Activated CD8-positive, alpha-beta memory T cell treated with anti-CD3 and anti-CD28 coated beads, Interleukin-2, amount 10 ng/mL, durations not matched to agents 7 days and 5 days (primary cell): Measurements from ENCODE around the gene SLX4IP. TPM values are rescaled to one million over a fixed set of nuclear protein-coding genes. Genes with fewer than 3 reads are reported as not detected.
"Not testable (repeated sequence)": the region's sequence is repeated elsewhere in the genome, so short reads cannot be mapped to it uniquely, and the experiment has no call there.

Experiments
- ATAC-seq: fragments of 150-1000 bp; cut with Tn5 transposase; one replicate; pipeline ENCODE4 v1.10.0; 2021; ENCODE audit warnings: moderate library complexity
- CTCF ChIA-PET: fragments of 350-600 bp; sonication (Branson Sonifier 250); formaldehyde crosslinking; loops from one replicate; lab custom pipeline; 2021; ENCODE audit warnings: antibody characterized with exemption; lab: Charles Lee
- DNase-seq: peaks from one replicate; pipeline ENCODE4 v3.0.0-alpha.2; 2020
- H3K27ac Mint-ChIP-seq: one replicate; pipeline ENCODE4 v1.8.0; 2021; ENCODE audit warnings: mild to moderate bottlenecking, mixed read lengths
- H3K27me3 Mint-ChIP-seq: one replicate; pipeline ENCODE4 v1.8.0; 2021; ENCODE audit warnings: mixed read lengths
- H3K36me3 Mint-ChIP-seq: one replicate; pipeline ENCODE4 v1.8.0; 2021; ENCODE audit warnings: mild to moderate bottlenecking, mixed read lengths
- H3K4me1 Mint-ChIP-seq: one replicate; pipeline ENCODE4 v1.8.0; 2021; ENCODE audit warnings: mixed read lengths
- H3K4me3 Mint-ChIP-seq: one replicate; pipeline ENCODE4 v1.8.0; 2021; ENCODE audit warnings: mild to moderate bottlenecking, moderate library complexity, mixed read lengths
- H3K9me3 Mint-ChIP-seq: one replicate; pipeline ENCODE4 v1.8.0; 2022; ENCODE audit warnings: low read depth, mixed read lengths
- total RNA-seq, 2 experiments: library from RNA; stranded (reverse); gene quantifications; one replicate each; pipeline ENCODE4 v1.2.3, GENCODE V29; 2021

Gene SLX4IP
- total RNA-seq, 2 experiments from 2014 or later, result 6.0 to 6.1 TPM

- H3K27ac Mint-ChIP-seq, result no peak overlapping the region
These were observed 138.8 kb downstream of the SLX4IP start for GRCh38 chr20:10573951-10574339.

GRCh38 chr20:10576411-10577090 is 141.4 kb downstream of the SLX4IP start:
- no peaks in the 10 kb centered on the region for H3K9me3 Mint-ChIP-seq
- CTCF ChIA-PET, result no interaction called here
- no peak for DNase-seq
- peaks cover 31% of the 10 kb centered on the region for H3K4me1 Mint-ChIP-seq
- no peak overlapping the region for H3K4me3 Mint-ChIP-seq
- H3K27ac Mint-ChIP-seq, result no peak overlapping the region
- no peaks in the 10 kb centered on the region for H3K27me3 Mint-ChIP-seq
- no peak for ATAC-seq
- H3K36me3 Mint-ChIP-seq, result peaks cover 6% of the 10 kb centered on the region

More at GRCh38 chr20:10573951-10574339, 138.8 kb downstream of the SLX4IP start:
- ATAC-seq, result no peak
- Mint-ChIP-seq H3K4me3 (no peak overlapping the region), H3K9me3 (no peaks in the 10 kb centered on the region), H3K27me3 (no peaks in the 10 kb centered on the region), H3K36me3 (peaks cover 8% of the 10 kb centered on the region), H3K4me1 (peaks cover 31% of the 10 kb centered on the region)
- DNase-seq, result no peak
- CTCF ChIA-PET, result no interaction called here

- Mint-ChIP-seq H3K36me3 (peaks cover 6% of the 10 kb centered on the region), H3K27me3 (no peaks in the 10 kb centered on the region), H3K4me3 (no peak overlapping the region), H3K4me1 (peaks cover 22% of the 10 kb centered on the region), H3K9me3 (no peaks in the 10 kb centered on the region), H3K27ac (no peak overlapping the region)
- CTCF ChIA-PET, result no interaction called here
- ATAC-seq (no peak), DNase-seq (no peak)
These were observed 142.5 kb downstream of the SLX4IP start for GRCh38 chr20:10577648-10578047.

GRCh38 chr20:10578607-10579006 is 143.5 kb downstream of the SLX4IP start:
- Mint-ChIP-seq H3K9me3 (no peaks in the 10 kb centered on the region), H3K4me1 (peaks cover 17% of the 10 kb centered on the region), H3K27me3 (no peaks in the 10 kb centered on the region), H3K27ac (no peak overlapping the region), H3K36me3 (peaks cover 6% of the 10 kb centered on the region), H3K4me3 (no peak overlapping the region)
- peak; percentile 87 for ATAC-seq
- no peak for DNase-seq
- CTCF ChIA-PET, result interaction anchor here (1.3 kb wide), 1 partner anchor 11 kb away, joined by 4 read pairs; no protein-coding TSS in a partner anchor

- no peaks in the 10 kb centered on the region for H3K27me3 Mint-ChIP-seq
- ATAC-seq, result no peak
These were observed 144.8 kb downstream of the SLX4IP start for GRCh38 chr20:10579942-10580341.

GRCh38 chr20:10580700-10581099 is 145.6 kb downstream of the SLX4IP start:
- Mint-ChIP-seq H3K4me3 (no peak overlapping the region), H3K4me1 (peaks cover 17% of the 10 kb centered on the region), H3K27ac (no peak overlapping the region), H3K9me3 (no peaks in the 10 kb centered on the region), H3K27me3 (no peaks in the 10 kb centered on the region), H3K36me3 (peaks cover 2% of the 10 kb centered on the region)
- CTCF ChIA-PET, result no interaction called here
- ATAC-seq (no peak), DNase-seq (no peak)

More at GRCh38 chr20:10579942-10580341, 144.8 kb downstream of the SLX4IP start:
- Mint-ChIP-seq H3K9me3 (no peaks in the 10 kb centered on the region), H3K4me1 (peaks cover 17% of the 10 kb centered on the region), H3K4me3 (no peak overlapping the region), H3K36me3 (peaks cover 2% of the 10 kb centered on the region), H3K27ac (no peak overlapping the region)
- no peak for DNase-seq
- CTCF ChIA-PET, result no interaction called here

GRCh38 chr20:10581823-10582222 is 146.7 kb downstream of the SLX4IP start:
- ATAC-seq, result no peak
- peaks cover 17% of the 10 kb centered on the region for H3K4me1 Mint-ChIP-seq

GRCh38 chr20:10584371-10584770 is 149.3 kb downstream of the SLX4IP start:
- no peaks in the 10 kb centered on the region for H3K27me3 Mint-ChIP-seq
- DNase-seq (no peak), ATAC-seq (no peak)
- peaks cover 4% of the 10 kb centered on the region for H3K36me3 Mint-ChIP-seq
- no peak overlapping the region for H3K27ac Mint-ChIP-seq
- H3K4me3 Mint-ChIP-seq, result no peak overlapping the region
- H3K9me3 Mint-ChIP-seq, result no peaks in the 10 kb centered on the region
- H3K4me1 Mint-ChIP-seq, result peaks cover 4% of the 10 kb centered on the region
- CTCF ChIA-PET, result no interaction called here

More at GRCh38 chr20:10581823-10582222, 146.7 kb downstream of the SLX4IP start:
- no peak for DNase-seq
- H3K4me3 Mint-ChIP-seq, result no peak overlapping the region
- H3K27ac Mint-ChIP-seq, result no peak overlapping the region
- H3K36me3 Mint-ChIP-seq, result peaks cover 4% of the 10 kb centered on the region
- H3K27me3 Mint-ChIP-seq, result no peaks in the 10 kb centered on the region
- H3K9me3 Mint-ChIP-seq, result no peaks in the 10 kb centered on the region
- CTCF ChIA-PET, result no interaction called here

- H3K27ac Mint-ChIP-seq, result no peak overlapping the region
- CTCF ChIA-PET, result interaction anchor here (1.0 kb wide), 1 partner anchor 20 kb away, joined by 3 read pairs; no protein-coding TSS in a partner anchor
- ATAC-seq (no peak), DNase-seq (no peak)
- H3K36me3 Mint-ChIP-seq, result peaks cover 4% of the 10 kb centered on the region
- no peaks in the 10 kb centered on the region for H3K9me3 Mint-ChIP-seq
- no peak overlapping the region for H3K4me3 Mint-ChIP-seq
- peaks cover 2% of the 10 kb centered on the region for H3K4me1 Mint-ChIP-seq
- no peaks in the 10 kb centered on the region for H3K27me3 Mint-ChIP-seq
These were observed 150.2 kb downstream of the SLX4IP start for GRCh38 chr20:10585308-10585707.

- Mint-ChIP-seq H3K9me3 (no peaks in the 10 kb centered on the region), H3K36me3 (peaks cover 2% of the 10 kb centered on the region), H3K27me3 (no peaks in the 10 kb centered on the region), H3K27ac (no peak overlapping the region), H3K4me1 (peaks cover 4% of the 10 kb centered on the region), H3K4me3 (no peak overlapping the region)
- CTCF ChIA-PET, result interaction anchor here (1.0 kb wide), 1 partner anchor 21 kb away, joined by 3 read pairs; no protein-coding TSS in a partner anchor
- DNase-seq, result no peak
- no peak for ATAC-seq
These were observed 151.2 kb downstream of the SLX4IP start for GRCh38 chr20:10586296-10586695.

- H3K4me1 Mint-ChIP-seq, H3K27me3 Mint-ChIP-seq, DNase-seq, H3K36me3 Mint-ChIP-seq, H3K9me3 Mint-ChIP-seq, ATAC-seq, H3K27ac Mint-ChIP-seq, CTCF ChIA-PET, H3K4me3 Mint-ChIP-seq: not testable (repeated sequence)
These were observed 155.3 kb downstream of the SLX4IP start for GRCh38 chr20:10590446-10590845.

- H3K9me3 Mint-ChIP-seq, result no peaks in the 10 kb centered on the region
- no peaks in the 10 kb centered on the region for H3K27me3 Mint-ChIP-seq
- no peak overlapping the region for H3K4me3 Mint-ChIP-seq
- peaks cover 2% of the 10 kb centered on the region for H3K36me3 Mint-ChIP-seq
- ATAC-seq (no peak), DNase-seq (no peak)
- peaks cover 10% of the 10 kb centered on the region for H3K4me1 Mint-ChIP-seq
- H3K27ac Mint-ChIP-seq, result no peak overlapping the region
- CTCF ChIA-PET, result no interaction called here
These were observed 156.0 kb downstream of the SLX4IP start for GRCh38 chr20:10590950-10591671.

GRCh38 chr20:10591946-10592521 is 156.9 kb downstream of the SLX4IP start:
- Mint-ChIP-seq H3K9me3 (no peaks in the 10 kb centered on the region), H3K27ac (no peak overlapping the region), H3K36me3 (peaks cover 2% of the 10 kb centered on the region), H3K4me1 (peaks cover 10% of the 10 kb centered on the region), H3K4me3 (no peak overlapping the region), H3K27me3 (no peaks in the 10 kb centered on the region)
- CTCF ChIA-PET, result no interaction called here
- DNase-seq (no peak), ATAC-seq (no peak)
